Uterus (tissue), 2 donors: ENCODE results near the gene KPTN.

Source experiments
- POLR2A ChIP-seq, 2 donors: fragments of 450-650 bp; IDR thresholded peaks; one replicate each; pipeline ENCODE4 v1.6.1; 2016; ENCODE audit warnings: antibody characterized with exemption in 2 of 2, mild to moderate bottlenecking in 1 of 2, moderate library complexity in 1 of 2
- TF ChIP-seq, protein P1 (sequence below), 4 experiments: fragments of 200-600 bp in 2 of 4; fragments of 450-650 bp in 2 of 4; sonication (generic) in 2 of 4; IDR thresholded peaks; one replicate each; pipeline ENCODE4 v1.5.1; 2016 to 2019; ENCODE audit warnings: antibody characterized with exemption in 4 of 4, mild to moderate bottlenecking in 2 of 4, moderate library complexity in 1 of 4

DNA sequence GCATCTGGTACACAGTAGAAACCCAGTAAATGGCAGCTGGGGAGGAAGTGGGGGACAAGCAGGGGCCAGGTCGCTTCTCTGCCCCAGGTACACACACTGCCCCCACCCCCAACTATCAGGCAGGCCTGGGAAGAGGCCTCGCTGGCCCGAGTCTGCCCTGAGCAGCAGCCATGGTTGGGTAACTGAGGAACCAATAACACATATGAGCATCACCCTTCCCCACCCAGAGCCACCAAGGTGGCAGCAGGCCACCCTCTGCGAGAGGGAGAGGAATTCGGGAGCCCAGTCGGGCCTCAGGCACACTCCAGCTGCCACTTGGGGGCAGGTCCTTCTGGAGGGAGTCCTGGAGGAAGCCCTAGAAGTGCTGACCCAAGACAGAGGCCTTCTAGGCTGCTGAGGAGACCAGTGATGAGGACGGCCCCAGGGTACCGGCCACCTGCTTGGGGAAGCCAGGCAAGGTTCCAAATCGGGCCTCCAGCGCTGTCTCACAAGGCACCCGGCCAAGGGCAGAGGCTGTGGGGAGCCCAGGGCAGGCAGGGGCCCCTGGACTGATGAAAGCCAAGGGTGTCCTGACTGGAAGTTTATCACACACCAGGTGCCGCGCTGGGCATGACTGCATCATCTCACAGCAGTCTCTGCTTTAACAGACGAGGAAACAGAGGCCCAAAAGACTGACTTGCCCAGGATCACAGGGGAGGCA is 14.0 kb upstream of the KPTN start:
- no peak for TF ChIP-seq POLR2A (IDR thresholded peaks at IDR 0.05)
- TF ChIP-seq, protein P1, sequence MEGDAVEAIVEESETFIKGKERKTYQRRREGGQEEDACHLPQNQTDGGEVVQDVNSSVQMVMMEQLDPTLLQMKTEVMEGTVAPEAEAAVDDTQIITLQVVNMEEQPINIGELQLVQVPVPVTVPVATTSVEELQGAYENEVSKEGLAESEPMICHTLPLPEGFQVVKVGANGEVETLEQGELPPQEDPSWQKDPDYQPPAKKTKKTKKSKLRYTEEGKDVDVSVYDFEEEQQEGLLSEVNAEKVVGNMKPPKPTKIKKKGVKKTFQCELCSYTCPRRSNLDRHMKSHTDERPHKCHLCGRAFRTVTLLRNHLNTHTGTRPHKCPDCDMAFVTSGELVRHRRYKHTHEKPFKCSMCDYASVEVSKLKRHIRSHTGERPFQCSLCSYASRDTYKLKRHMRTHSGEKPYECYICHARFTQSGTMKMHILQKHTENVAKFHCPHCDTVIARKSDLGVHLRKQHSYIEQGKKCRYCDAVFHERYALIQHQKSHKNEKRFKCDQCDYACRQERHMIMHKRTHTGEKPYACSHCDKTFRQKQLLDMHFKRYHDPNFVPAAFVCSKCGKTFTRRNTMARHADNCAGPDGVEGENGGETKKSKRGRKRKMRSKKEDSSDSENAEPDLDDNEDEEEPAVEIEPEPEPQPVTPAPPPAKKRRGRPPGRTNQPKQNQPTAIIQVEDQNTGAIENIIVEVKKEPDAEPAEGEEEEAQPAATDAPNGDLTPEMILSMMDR (IDR thresholded peaks at IDR 0.05) = no peak
